TTC549 (cell line): ENCODE measurements around the gene ABLIM2.

Experiments used
- FAIRE-seq: peaks from 2 replicates; lab custom pipeline; 2012; peaks lifted over from hg19 to GRCh38; lab: Jason Lieb, UNC

ABLIM2 gene

GRCh38 chr4:8069102-8069752 is 89.4 kb downstream of the ABLIM2 start:
- FAIRE-seq, result no peak

GRCh38 chr4:8067945-8068896 is 90.4 kb downstream of the ABLIM2 start:
- no peak for FAIRE-seq

- no peak for FAIRE-seq
Measured at GRCh38 chr4:8067274-8067936, 91.2 kb downstream of the ABLIM2 start.

GRCh38 chr4:8066336-8066931 is 92.2 kb downstream of the ABLIM2 start:
- FAIRE-seq, result no peak

GRCh38 chr4:8063974-8064563 is 94.5 kb downstream of the ABLIM2 start:
- no peak for FAIRE-seq

- no peak for FAIRE-seq
Measured at GRCh38 chr4:8061573-8061972, 97.0 kb downstream of the ABLIM2 start.

GRCh38 chr4:8061145-8061544 is 97.5 kb downstream of the ABLIM2 start:
- FAIRE-seq, result no peak

GRCh38 chr4:8060632-8061031 is 98.0 kb downstream of the ABLIM2 start:
- no peak for FAIRE-seq

- FAIRE-seq, result no peak
Measured at GRCh38 chr4:8058031-8058479, 100.6 kb downstream of the ABLIM2 start.

GRCh38 chr4:8055206-8055605 is 103.4 kb downstream of the ABLIM2 start:
- no peak for FAIRE-seq

GRCh38 chr4:8053688-8054449 is 104.7 kb downstream of the ABLIM2 start:
- no peak for FAIRE-seq

- no peak for FAIRE-seq
Measured at GRCh38 chr4:8052160-8052691, 106.4 kb downstream of the ABLIM2 start.

GRCh38 chr4:8051644-8052043 is 107.0 kb downstream of the ABLIM2 start:
- FAIRE-seq, result no peak

- no peak for FAIRE-seq
Measured at GRCh38 chr4:8050555-8051206, 107.9 kb downstream of the ABLIM2 start.

GRCh38 chr4:8050180-8050554 is 108.4 kb downstream of the ABLIM2 start:
- FAIRE-seq, result no peak

GRCh38 chr4:8048856-8049676 is 109.5 kb downstream of the ABLIM2 start:
- FAIRE-seq, result no peak

GRCh38 chr4:8047837-8048678 is 110.6 kb downstream of the ABLIM2 start:
- no peak for FAIRE-seq

GRCh38 chr4:8046925-8047541 is 111.6 kb downstream of the ABLIM2 start:
- no peak for FAIRE-seq
